GM19455 (cell line): Measurements from ENCODE around the gene LYSMD4.
"Not testable (repeated sequence)": the region's sequence is repeated elsewhere in the genome, so short reads cannot be mapped to it uniquely, and the experiment has no call there.

ENCODE experiments used
- ATAC-seq: cut with Tn5 transposase; IDR thresholded peaks from one replicate; pipeline ENCODE4 v1.9.1; 2021; ENCODE audit not compliant: unreplicated experiment

The LYSMD4 gene

DNA sequence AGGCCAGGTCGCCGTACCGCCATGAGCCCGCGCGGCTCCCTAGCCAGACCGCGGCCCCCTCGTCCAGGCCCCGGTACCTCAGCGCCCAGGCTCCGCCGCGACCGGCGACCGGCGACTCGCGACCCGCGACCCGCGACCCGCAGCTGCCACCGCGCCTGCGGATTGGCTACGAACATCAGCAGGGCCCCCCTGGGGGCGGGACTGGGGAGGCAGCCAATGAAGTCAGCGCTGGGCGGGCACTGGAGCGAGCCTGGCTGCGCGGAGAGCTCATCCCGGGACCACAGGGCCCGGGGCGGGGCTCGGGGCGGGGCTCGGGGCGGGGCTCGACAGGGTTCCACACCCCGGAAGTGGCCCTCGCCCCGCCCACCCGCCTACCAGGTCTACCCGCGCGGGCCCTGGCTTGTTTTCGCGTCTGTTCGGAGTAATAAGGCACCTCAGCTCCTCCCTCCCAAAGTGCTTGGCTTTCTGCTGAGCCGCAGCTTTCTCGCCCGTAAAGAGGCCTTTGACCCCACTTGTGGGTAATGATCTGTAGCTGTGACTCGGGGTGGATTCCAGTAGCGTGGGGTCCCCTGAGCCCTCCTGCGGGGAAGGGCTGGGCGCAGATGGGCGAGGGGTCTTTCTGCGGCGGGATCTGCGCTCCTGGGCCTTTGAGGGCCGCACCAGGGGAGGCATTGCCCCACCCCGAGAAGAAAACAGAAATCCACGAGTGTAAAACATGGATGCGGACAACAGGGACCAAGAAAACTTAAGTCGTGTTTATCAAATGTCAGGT lies at the start of gene LYSMD4:
Gene LYSMD4, minus strand, starts transcription at position 170 of the 772 bp plus-strand sequence. CDS start 1,438 bp downstream, outside the sequence.
- ATAC-seq = peak; percentile 98

DNA sequence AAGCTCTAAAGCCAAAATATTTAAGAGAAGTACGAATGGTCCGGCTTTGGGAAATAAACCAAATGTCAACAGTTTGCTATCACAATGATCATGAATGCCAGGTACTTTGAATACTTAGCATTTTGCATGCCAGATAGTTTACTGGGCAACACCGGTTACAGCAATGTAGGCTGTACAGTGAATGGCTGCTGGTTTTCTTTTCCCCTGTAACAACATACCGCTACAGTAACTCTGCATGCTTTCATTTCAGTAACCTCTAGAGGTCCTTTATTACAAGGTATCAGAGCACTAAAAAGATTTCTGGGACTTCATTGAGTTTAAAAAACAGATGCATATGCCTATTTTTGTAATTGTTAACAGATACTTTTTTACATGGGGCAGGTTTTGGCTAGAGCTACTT lies 48.8 kb upstream of the LYSMD4 start:
- ATAC-seq = not testable (repeated sequence)

DNA sequence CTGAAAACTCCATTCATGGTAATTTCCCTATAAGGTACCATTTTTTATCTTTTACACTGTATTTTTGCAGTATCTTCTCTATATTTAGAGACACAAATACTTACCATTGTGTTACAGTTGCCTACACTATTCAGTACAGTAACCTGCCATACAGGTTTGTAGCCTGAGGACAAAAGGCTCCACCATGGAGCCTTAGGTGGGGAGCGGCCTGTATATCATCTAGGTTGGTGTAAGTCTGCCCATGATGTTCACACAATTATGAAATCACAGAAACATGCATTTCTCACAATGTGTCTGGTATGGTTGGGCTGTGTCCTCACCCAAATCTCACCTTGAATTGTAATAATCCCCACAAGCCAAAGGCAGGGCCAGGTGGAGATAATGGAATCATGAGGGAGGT lies 43.9 kb upstream of the LYSMD4 start:
- ATAC-seq = no peak

DNA sequence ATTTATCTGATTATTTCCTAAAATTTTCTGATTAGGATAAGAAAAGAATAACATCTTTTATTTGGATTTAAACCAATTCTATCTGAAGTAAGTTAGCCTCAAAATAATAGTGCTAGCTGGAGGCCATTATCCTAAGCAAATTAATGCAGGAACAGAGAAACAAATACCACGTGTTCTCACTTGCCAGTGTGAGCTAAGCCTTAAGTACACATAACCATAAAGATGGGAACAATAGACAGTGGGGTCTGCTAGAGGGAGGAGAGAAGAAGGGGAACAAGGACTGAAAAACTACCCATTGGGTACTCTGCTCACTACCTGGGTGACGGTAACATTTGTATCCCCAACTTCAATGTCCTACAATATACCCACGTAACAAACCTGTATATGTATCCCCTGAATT lies 31.3 kb upstream of the LYSMD4 start:
- no peak for ATAC-seq

DNA sequence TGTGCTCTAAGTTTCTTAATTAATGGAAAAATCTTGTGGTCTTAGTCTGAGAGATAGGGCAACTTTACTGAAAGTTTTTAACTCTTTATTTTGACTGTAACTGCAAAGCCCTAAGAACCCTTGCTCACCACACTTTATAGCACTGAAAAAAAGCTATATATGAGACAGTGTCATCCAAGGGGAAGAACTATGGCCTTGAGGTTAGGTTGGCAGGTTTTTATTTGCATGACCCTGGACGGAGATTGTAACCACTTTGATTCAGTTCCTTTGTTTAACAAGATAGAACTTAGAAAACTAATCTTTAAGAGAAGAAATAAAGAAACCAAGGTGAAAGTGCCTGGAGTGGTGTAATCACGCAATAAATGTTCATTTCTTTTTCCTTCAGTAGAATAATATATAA lies 30.6 kb upstream of the LYSMD4 start:
- ATAC-seq = no peak

DNA sequence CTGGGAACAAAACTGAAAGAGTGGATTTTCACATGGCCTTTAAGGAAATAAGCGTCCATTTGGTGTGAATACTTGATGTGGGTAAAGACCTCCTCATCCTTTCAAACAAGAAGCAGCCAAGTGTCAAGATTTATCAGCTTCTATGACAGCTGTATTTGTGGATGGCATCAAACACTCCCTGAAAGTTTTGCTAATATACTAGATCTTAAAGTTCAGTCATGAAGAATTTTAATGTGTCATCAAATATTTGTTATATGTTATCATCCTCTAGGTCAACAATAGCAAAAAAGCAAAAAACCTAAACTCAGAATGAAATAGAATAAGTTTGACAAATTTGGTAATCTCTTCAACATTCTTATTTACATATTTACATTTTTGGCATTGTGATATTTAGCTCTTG lies 29.1 kb upstream of the LYSMD4 start:
- ATAC-seq = no peak

DNA sequence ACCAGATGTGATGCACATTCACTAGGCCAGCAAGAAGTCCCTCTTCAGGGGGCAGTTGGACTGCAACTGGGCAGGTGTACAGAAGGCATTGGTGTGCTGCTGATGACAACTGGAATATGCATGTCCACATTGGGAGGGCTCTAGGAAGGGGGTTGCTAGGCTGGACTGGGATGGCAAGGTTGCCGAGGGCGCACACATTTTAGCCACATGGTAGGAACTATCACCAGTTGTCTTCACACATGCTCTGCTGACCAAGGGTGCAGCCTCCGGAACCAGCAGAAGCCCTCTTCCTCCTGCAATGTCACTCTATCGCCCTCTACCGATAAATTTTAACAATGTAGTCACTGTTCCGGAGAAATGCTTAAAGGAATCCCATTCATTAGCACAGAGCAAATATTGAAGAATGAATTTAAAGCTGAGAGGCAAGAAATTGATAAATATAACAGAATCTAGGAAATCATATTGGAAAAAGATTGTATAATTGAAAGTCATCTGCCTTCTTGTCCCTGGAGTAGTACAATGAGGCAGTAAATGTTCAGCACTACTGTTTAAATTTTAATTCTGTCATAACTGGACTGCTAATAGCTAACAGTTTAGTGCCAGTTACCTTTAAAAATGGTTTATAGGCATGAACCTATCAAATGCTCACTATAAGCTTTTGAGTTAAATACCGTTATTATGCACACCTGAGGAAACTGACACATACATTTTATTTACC lies 22.6 kb upstream of the LYSMD4 start:
- peak; percentile 91 for ATAC-seq

DNA sequence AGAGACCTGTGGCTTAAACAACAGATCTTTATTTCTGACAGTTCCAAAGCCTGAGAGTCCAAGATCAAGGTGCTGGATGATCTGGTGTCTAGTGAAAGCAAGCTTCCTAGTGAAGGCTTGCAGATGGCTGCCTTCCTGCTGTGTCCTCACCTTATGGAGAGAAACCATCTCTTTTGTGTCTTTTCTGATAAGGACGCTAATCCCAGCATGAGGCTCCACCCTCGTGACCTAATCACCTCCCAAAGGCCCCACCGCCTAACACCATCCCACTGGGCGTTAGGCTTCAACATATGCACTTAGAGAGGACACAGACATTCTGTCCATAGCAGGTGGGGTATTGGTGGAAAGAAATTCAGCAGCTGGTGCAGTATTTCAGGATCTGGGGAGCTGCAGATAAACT lies 19.8 kb upstream of the LYSMD4 start:
- no peak for ATAC-seq

DNA sequence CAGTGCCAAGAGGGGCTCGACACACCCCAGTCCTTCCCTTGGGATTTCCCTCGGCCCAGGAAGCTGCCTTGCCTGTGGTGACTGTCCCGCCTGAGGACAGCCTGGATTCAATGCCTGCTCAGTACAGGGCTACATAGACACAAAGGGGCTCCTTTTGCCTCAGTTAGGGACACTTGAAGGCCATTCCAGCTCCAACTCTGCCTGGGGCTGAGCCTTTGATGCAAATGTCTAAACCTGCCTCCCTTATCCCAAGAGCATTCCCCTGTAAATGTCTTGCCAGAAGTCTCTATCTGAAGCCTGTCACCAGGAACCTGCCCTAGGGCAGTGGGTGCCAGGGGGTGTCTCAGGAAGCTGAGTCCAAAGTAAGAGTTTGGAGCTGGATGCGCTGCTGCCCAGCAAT lies 19.3 kb upstream of the LYSMD4 start:
- no peak for ATAC-seq

DNA sequence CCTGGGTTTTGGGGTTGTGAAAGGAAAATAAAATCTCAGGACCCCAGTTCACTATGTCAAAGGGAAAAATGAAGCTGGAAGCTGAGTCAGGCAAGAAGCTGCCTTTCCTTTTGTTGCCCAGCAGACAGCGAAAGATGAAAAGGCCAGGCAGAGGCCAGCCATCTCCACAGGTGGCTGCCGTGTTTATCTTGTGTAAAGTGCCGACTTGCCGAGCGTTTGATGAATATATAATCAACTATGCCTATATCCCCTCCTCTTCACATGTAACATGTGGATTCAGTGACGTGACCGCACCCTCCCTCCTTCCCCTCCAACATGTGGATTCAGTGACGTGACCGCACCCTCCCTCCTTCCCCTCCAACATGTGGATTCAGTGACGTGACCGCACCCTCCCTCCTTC lies 17.1 kb upstream of the LYSMD4 start:
- ATAC-seq = not testable (repeated sequence)

DNA sequence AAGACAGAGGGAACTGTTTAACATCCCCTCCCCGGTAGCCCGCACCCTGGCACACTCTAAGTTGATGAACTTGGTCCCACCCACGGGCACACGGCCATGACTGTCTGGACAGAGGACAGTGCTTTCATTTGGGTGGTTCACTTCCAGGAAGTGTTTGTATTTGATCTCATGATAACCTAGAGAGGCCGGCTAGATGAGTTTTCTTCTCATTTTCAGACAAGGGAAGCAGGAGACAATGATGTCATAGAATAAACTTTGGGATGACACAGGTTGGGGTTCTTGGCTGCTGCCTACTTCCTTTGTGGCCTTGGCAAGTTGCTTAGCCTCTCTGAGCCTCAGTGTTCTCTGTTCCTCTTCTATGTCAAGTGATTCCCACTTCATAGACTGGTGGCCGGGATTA lies 16.1 kb upstream of the LYSMD4 start:
- ATAC-seq = no peak

DNA sequence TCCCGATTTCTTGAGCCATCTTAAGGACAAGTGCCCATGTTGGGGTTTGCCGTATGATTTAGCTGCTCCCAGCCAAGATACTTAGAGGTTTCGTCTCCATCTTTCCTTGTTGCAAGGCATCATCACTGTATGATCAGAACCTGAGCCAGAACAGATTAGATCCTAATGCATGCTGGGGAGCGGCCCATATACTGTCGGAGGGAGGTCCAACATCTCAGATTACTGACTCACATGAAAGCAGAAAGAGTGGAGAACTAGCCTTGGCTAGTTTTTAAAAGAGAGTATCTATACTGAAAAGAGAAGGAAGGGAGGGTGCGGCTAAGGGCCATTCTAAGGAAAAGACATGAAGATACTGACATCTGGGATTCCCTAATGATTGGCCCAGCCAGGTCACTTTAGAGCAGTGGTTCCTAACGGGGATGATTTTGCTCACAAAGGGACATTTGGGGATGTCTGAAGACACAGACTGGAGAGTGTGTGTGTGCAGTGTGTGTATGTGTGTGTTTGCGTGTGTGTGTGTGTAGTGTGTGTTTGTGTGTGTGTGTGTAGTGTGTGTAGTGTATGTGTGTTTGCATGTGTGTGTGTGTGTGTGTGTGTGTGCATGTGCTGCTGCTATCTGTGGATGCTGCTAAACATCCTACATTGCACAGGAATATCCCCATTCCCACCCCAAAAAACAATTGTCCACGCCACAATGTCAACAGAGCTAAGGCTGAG lies 12.3 kb upstream of the LYSMD4 start:
- no peak for ATAC-seq

DNA sequence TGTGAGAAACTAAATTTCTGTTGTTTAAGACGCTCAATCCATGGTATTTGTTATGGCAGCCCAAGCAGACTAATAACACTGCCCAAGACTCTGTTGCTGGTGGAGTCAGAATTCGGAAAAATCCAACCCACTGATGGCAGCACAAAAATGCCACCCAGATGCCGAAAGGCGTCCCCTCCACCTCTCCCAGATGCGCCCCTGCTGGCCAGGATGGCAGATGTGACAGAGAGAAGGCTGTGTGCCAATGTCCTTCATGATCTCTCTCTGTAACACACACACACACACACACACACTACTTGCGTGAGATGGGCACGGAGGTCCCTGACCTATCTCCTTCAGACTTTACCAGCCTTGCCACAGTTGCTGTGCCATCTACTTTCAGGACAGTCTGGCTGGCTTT lies 10.9 kb upstream of the LYSMD4 start:
- ATAC-seq = no peak

DNA sequence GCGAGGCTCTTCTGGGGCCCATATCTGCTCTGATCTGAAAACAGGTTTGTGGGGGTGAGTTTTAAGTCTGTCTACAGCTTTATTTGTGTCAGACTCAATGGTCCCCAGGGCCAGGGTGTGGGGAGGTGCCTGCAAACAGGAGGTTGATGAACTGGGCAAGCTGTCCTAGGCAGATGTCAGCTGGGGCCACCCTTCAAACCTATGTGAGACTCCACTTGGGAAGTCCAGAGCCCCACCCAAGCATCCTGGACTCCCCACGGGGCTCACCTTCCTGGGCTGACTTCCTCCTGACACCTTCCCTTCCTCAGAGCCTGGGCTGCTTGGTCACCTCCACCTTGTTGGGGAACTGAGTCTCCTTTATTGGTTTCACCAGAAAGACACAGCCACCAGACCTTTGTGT lies 8.6 kb upstream of the LYSMD4 start:
- ATAC-seq = no peak

DNA sequence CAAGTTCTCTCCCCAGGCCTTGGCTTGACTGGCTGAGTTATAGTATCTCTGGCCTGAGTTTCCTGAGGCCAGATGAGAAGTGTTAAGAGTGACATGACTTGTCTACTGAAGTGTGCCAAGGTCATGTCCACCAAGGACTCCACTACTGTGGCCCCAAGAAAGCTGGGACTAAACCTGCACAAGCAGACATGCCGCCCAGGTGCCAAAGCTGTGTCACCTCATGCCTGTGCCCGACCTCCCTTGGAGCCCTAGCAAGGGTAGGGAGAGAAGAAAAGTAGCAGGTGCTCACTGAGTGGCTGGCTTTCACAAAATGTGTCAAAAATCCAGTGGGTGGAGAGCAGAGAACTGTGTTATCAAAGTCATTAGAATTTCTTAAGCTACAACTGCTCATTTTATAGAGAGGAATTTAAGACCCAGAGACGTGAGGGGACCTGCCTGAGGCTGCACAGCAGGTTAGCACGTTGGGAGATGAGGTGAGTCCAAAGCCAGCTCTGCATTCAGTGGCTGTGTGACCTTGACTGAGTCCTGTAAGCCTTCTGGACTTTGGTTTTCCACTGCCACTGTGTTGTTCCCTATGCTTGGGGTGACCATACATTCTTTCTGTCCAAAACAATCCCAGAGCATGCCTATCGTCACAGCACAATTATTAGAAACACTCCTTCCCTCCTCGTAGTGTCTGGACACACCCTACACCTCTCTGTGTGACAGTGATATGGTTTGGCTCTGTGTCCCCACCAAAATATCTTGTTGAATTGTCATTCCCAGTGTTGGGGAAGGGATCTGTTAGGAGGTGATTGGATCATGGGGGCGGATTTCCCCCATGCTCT lies 5.0 kb upstream of the LYSMD4 start:
- no peak for ATAC-seq

DNA sequence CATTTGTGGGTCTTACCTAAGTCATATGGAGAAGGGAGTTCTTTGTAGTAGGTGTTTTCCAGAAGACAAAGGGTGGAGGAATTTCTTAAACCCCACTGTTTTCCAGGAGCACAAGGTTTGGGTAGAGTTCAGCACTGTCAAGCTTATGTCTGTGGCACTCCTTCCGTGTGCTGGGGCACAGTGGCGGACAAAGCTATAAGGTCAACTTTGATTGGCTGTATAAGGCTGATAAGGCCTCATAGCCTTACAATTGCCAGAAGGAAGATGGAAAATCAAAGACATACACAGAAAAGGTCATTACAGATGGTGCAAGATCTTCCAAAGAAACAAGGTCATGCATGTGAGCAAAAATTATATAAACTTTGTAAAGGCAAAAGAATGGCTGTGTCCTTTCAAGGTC lies 3.5 kb upstream of the LYSMD4 start:
- ATAC-seq = no peak

DNA sequence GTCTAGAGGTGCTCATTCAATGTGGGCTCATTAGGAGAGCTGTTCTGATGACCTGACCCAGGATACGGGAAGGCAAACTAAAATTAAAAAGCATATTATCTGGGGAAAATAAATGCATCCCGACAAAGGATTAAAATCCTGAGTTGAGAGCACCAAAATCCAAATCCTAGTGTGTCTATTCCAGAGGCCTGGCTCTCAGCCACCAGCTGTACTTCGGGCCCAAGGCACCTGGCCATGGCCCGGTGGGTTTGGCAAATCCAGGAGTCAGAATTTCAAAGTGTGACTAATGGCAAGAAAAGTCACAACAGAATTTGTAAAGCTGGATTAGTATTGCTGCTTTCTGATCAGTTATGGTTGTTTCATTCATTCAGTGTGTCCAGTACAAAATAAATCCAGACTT lies 2.6 kb upstream of the LYSMD4 start:
- no peak for ATAC-seq

DNA sequence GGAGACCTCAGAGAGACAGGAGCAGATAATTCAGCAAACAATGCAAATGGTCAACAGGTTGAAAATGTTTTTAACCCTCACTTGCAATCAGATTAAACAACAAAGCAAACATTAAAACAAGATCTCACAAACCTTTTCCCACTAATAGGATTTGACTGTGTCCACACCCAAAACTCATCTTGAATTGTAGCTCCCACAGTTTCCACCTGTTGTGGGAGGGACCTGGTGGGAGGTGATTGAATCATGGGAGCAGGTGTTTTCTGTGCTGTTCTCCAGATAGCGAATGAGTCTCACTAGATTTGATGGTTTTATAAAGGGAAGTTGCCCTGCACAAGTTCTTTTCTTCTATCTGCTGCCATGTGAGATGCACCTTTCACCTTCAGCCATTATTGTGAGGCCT lies 1.3 kb upstream of the LYSMD4 start:
- no peak for ATAC-seq

DNA sequence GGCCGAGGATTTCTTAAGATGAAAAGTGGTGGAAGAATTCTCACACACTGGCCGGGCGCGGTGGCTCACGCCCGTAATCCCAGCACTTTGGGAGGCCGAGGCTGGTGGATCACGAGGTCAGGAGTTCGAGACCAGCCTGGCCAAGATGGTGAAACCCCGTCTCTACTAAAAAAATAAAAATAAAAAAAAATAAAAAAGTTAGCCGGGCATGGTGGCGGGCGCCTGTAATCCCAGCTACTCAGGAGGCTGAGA lies 729 bp upstream of the LYSMD4 start:
- not testable (repeated sequence) for ATAC-seq

DNA sequence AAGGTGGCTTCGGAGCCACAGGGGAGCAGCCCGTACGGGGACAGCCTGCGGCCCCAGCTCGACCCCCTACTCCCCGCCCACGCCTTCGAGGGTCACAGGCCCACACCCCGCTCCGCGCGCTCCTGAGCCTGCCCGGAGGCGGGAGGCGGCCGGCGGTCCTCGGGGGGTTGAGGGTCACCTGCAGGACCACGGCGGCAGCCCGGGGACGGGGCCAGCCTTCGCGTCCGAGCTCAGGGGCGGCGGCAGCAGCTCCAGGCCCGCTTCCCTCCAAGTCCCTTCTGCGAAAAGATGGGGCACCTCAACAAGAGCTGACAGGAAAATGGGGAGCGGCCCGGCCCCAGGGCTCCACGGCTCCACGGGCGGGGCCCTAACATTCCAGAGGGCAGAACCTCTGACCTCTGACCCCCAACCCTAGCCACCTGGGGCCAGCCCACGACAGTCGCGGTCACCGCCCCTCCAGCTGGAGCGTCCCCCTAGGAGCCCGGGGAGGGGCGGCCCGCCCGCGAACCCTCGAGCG lies 428 bp downstream of the LYSMD4 start:
- ATAC-seq = peak; percentile 41

DNA sequence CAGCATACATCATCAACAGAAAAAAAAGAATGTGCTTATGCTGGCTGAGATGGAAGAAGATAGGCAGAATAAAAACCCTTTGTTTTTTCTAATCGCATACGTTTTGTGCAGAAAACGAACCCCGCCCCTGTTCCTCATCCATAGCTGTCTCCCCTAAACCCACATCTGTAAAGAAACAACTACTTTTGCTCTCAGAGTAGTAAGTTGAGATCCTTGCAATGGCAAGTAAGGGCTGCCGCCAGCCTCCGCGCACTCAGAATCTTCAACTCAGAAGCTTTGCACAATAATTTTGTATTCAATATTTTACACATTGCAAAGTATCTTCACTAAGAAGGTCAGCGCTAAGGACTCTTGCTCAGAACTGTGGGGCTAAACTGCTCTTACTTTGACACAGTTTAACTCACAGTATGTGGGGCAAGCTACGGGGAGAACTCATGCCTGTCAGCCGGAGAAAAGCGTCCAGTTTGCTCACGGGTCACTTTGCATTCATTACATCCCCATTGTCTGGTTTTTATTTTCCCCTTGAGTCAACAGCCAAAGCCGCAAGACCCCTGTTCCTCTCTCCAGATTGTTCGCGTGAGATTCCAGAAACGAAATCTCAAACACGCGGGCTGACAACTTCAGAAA lies 1.0 kb downstream of the LYSMD4 start:
- ATAC-seq = no peak
